NCI-H2081 treated with DMSO at 0.1 percent for 48 hours (cell line): ENCODE data around the gene DPM2.

ENCODE experiments used
- DNase-seq: peaks from one replicate; lab custom pipeline; 2025; lab: John Stamatoyannopoulos, UW

Gene DPM2

DNA sequence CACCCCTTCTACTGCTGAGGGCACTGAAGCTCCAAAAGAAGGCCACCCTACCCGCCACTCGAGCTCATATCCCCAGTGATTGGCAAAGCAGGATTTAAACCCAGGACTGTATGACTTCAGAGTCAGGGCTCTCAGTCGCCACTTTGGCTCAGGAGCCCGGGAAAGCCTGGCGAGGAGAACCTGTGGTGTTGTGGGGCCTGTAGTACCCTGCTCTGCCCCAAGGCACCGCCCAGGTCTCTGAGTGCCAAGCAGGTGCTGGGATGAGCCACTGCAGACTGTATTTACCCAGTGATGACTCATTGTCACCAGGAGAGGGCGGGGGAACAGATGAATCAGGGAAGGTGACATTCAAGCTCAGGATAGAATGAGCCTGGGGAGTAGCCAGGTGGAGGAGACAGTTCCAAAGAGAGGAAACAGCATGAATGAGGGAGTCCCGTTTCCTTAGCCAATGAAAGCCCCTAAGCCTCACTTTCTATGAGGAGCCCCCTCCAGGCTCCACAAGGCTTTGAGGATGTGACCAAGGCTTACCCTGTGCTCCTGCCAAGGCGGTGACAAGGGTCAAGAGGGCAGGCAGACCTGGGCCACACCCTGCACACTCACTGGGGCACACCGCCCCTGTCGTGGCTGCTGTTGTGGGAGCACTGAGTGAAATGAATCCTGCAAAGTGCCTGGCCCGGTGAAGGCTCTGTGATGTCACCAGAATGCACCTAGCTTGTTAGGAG is 17.8 kb upstream of the DPM2 start:
- peak; percentile 92 for DNase-seq

DNA sequence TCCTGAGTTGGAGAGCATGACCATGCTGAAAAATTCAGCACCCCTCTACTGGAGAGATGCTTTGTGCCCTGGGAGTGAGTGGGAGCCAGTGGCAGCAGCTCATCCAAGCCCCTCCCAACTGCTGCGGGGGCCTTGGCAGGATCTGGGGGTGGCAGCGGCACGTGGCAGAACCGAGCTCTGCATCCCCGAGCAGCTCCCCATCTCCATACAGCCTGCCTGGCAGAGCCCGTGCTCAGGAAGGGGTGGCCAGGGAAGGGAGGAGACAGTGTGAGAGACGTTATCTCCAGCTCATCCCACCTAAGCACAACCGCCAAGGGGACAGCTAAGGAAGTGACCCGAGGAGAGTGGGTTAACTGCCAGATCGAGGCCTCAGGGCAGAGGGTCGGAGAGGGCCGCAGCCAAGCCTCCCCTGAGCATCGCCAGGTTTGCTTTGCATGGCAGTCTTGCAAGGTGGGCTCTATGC is 17.2 kb upstream of the DPM2 start:
- no peak for DNase-seq

DNA sequence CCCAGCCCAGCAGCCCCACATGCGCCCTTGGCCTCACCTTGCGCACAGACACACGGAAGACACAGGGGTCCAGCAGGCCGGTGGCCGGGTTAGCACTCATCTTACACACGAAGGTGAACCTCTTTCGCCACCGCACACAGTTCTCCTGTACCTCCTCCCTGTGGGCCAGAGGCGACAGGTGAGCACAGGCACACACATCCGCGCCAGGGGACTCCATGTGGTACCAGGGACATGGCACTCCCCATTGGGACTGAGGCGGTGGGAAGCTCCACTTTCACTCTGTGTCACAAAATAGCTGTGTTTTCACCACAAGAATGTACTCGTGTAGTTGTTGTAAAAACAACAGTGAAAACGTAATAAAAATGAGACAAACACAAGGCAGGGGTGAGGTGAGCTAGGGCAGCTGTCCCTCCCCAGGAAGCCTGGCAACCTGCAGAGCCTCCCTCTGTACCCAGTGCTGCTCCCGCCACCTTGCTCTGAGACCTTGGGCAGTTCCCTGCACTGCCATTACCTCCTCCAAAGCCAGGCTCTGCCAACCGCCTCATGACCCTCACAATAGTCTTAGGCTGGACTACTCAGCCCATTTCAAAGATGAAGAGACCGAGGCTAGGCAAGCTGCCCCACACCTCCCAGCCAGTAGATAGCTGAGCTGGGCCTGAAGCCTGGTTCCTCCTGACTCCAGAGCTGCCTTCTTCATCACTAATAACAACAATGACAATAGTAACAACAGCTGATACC is 16.3 kb upstream of the DPM2 start:
- DNase-seq, result no peak

DNA sequence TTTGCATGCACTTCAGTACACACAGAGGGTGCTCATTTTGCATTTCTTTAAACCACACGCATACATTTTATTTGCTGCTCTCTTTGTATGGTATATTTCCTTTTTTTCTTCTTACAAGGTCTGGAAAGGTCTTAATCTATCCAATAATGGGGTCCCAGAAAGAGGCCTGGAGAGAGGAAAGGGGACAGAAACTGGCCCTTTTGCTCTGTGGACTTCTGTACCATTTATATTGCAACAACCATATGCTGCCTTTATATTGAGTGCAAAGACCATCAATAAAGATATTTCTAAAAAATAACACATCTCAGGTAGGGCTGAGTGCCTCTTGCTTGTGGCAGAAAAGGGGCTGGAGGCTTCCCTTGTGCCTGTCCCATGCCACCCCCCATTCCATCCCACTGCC is 15.5 kb upstream of the DPM2 start:
- no peak for DNase-seq

DNA sequence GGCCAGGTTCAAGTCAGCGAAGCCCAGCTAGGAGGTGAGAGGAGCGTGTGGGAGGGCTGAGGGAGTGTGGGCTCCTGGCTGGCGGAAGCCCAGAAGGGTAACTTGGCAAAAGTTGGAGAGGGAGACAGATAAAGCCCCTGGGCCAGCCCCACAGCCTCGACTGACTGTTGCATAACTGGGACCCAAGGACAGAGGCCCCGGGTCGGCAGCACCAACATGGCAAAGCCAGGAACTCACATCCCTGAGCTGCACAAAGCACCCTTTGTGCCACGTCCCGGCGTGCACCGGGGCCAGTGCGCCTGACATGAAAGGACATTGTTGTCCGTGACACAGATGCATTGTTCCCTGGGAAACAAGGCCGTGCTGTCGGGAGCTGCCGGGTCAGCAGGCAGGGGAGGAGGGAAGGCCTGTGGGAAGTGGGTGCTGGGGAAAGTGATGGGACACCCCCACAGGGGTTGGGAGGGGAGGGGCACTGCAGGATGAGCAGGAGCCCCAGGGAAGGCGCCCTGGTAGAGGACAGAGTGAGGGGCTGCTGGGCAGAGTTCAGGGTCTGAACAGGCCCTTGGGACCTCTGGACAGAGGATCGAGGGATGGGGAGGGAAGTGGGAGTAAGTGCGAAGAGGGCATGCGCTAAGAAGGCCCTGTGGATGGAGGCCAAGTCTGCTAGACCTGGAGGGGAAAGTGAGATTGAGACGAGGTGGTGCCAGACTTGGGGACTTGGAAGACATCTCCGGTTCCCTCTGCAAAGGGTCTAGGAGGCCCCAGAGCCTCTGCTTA is 13.0 kb upstream of the DPM2 start:
- no peak for DNase-seq

DNA sequence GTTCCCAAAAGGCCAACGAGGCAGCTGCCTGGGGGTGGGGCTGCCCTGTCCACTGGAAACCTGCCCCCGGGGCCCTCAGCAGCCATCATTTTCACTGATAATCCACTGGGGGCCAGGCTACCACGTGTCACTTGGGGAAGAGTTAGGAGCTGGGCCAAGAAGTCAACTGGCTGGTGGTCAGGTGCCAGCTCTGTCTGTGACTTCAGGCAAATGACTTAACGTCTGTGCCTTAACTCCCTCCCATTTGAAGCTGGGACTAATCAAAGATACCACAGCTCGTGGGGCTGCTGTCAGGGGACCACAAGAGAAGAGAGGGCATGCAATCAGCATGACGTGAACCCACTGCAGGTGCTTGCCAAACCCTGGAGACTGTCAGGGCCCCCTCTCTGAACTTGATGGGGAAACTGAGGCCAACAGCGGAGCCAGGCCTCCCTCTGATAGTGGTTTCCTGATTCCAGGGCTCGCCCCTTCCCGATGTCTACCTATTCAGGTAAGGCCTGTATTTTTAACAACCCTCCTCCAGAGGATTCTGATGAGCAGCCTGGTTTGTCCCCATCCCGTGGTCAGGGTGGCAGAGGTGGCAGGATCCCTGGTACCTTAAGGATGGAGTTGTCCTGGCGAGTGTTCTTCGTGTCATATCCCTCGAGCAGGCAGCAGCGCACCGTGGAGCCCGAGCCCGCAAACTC is 12.3 kb upstream of the DPM2 start:
- DNase-seq, result no peak

DNA sequence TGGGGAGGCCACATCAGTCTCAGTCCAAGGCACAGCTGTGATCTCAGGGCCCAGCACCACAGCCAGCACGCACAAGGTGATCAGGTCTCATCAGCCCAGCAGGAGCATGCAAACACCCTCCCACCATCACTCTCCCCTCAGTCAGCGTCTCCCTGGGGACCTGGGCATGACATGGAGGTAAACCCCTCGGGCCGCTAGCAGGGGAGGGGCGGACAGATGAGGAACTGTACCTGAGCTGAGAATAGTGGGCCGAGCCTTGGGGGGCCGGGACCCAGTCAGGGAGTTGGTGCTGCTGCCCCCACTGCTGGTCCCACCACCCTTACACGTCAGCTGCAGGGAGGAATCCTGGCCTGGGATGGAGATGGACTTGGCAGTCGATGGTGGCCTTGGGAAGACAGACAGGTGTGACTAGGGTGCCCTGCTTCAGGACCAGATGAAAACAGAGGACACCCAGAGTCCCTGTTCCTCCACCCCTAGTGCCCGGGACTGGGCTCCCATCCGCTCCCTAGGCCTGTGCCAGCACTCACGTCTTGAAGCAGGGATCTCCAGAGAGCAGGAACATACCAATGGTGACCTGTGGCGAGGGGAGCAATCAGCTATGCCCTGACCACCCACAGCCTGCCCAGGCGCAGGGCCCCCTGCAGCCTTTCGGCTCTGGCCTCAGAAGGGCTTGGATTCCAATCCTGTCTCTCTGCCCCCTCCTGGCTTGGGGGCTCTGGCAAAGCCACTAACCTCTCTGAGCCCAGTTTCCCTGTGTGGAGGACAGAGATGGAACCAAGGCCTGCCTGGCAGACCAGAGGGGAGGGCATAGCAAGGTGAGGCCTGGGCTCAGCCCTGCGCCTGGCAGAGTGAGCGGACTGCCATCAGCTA is 10.4 kb upstream of the DPM2 start:
- DNase-seq, result no peak

DNA sequence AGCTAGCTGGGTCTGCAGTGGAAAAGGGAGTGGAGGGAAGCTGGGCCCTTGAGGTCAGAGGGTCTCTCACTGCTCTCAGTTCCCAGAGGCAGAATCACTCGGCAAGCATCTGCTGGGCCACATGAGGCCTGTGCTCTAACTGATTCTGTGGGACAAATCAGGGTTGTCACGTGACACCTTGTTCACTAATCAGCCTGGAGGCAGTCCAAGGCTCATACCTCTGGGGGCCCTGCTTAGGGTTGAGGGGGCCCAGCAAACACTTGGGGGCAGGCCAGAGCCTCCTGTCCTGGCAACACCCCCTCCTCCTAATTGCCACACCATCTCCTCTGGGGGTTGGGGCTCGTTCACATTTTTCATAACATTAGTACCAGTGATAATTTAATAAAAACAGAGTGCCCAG is 9.1 kb upstream of the DPM2 start:
- no peak for DNase-seq

DNA sequence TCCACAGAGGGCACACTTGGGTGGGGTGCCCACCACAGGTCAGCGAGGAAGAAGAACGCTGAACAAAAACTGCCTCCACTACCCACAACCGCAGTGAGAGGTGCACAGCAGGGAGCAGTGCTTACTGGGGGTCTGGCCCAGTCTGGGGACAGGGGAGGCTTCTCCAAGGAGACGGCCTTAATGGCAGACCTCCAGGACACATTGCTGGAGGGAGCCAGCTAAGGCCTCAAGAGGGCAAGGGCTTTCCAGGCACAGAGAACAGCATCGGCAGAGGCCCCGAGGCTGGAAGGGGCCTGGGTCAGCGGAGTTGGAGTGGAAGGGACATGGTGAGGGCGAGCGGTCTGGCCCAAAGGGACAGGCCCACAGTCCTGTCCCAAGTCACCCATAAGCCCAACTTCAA is 8.3 kb upstream of the DPM2 start:
- no peak for DNase-seq

DNA sequence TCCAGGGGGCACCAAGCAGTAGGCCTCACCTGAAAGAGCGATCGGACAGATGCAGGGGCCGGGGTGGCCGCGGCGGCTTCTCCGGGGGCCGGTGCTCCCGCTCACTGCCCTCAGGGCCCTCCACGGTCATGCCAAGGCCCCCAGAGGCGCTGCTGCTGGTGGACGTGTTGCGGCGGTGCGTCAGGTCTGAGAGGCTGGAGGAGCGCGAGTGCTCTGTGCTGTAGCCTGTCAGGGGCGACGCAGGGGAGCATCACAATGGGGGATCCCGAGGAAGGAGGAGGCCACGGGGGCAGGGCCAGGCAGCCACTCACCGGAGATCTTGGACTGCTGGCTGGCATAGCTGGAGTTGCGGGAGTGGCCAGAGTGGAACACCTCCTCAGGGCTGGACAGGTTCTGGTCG is 7.7 kb upstream of the DPM2 start:
- DNase-seq, result no peak

DNA sequence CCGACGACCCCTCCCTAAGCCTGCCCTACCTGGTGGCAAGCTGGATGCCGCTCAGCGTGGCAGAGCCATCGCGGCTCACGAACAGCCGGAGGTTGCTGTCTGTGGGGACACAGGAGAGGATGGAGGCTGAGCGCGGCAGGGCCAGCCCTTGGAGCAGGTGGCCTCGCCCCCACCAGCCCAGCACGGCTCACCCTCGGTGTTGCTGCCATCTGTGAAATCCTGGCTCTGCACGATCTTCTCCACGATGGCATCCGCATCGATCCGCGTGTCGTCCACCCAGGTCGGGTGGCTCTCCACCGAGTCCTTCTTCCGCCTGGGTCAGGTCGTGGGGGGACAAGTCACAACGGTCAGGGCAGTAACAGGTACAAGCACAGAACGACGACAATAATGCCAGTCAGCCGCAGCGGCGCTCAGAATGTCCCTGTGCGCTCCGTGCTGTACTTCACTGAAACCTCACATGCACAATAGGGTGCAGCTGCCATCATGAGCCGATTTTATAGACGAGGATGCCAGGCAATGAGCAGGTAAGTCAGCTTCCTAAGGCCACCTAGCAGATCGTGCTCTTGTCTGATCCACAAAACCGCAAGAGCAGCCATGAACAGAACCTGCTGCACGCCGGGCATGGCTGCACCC is 7.0 kb upstream of the DPM2 start:
- DNase-seq, result no peak

DNA sequence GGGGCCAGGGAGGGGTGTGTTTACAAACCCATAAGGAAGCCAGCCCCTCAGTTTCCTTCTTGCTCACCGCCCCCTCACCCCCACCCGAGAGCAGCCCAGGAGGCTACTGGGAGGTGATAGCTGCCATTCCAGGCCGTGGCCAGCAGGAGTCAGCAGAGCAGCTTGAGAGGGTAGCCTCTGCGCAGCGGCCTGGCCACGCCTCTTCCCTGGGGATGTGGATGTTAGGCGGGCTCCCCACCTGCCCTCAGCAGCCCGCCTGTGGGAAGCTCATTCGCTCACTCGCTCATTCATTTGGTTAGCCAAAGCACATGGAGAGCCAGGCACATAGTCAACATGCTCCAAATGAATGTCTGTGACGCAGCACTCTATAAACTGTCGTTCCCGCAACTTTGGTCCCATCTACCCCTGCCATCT is 6.1 kb upstream of the DPM2 start:
- peak; percentile 53 for DNase-seq

DNA sequence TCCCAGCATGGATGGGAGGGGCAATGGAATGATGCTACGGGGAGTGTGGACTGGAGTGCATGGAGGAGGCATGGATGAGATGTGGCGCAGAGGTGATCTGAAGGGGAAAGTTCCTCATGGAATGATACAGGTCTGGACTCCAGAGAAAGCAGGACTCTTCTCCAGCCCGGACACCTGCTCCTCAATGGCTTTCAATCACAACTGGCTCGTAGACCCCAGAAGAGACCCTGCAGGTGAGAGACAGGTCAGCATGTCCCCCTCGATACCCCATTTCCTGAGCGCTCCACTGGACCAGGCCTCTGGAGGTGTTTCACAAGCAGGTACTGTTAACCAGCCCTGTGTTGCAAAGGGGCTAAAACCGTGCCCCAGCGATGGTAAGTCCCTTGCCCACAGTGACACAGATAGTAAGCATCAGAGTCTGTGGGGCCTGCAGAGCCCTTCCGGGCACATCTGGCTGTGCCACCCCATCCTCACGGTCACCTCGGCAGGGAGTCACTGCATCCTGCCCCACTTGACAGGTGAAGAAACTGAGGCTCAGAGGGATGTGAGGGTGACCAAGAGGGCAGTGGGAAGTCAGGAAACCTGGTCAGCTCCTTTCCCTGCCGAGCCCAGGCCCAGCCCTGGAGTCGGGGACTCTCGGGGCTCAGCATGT is 5.5 kb upstream of the DPM2 start:
- DNase-seq, result no peak

DNA sequence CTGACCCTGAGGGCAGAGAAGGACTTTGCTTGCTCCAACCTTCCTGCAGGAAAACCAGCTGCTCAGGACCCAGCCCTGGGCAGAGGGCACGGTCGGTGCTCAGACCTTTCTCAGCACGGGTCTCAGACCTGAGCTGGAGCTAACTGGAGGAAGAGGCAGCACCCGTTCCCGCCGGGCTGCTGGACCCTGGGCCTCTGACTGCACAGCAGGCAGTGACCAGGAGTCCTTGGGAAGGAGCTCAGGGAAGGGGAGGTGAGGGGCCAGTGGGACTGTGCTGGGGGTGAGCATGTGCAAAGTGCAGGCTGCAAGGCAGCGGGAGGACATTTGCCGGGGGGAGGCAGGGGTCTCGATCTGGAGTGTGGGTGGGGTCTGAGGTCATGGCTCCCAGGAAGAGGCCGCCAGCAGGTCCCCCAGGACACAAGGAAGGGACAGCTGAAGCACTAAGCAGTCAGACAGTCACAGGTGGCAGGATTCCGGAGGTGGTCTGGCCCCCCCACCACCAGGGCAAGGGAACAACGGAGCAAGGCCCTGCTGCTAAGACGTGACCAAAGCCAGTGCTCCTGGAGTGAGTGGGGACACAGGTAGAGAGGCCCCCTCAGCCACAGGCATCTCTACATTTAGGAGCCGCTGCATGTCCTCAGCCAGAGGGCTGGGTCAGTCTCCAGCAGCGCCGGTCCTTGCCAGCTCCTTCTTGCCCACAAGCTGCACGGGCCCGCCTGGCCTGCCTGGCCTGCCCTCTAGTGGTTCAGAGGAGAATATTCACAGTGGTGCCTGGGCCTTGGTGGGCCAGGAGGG is 4.8 kb upstream of the DPM2 start:
- no peak for DNase-seq

DNA sequence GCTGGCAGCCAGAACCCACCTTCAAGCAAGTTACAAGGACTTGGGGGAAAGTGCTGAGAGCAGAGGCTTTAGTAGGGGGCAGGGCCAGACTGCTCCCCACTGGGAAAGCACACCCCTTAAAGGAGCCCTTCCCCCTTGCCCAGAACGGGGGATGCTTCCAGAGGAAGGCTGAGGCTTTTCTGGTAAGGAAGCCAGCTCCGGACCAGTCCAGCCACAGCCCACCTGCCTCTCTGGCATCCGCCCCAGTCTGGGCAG is 4.2 kb upstream of the DPM2 start:
- DNase-seq, result no peak

DNA sequence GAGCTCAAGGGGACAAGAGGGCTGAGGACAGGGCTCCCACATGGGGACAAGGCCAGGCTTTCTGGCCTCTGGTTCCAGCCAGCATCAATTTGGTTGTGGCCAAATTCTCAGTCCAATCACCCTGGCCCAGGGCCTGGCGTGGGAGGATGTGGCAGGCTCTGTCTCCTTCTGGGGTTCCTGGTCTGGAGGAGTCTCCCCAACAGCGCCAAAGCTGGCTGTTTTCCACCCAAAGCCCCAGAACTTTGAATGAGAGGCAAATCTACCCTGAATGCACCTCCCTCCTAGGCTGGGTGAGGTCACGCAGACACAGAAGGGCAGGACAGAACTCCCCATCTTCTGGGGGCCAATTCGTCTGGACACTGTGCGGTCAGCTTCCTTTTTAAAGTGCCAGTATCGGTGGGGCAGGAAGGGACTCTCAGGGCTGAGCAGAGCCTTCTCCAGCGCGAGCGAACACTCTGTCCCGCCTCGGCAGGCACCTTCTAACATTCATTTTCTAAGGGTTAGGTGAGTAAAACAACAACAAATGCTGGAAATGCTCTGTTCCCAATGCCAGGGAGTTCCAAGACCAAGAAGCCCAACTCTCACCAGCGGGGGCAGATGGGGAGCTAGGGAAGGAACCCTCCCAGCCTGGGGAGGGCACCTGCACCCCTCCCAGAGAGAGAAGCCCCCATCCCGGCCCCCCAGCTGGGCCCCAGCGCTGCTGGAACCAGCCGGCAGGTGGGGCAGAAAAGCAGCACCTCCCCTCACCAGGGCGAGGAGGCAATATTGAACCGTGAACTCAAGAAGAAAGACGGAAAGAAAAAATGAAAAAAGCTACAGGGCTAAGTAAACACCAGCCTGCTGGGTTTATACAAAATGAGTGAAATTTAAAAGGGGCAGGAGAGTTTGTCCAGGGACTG is 3.7 kb upstream of the DPM2 start:
- DNase-seq, result no peak

DNA sequence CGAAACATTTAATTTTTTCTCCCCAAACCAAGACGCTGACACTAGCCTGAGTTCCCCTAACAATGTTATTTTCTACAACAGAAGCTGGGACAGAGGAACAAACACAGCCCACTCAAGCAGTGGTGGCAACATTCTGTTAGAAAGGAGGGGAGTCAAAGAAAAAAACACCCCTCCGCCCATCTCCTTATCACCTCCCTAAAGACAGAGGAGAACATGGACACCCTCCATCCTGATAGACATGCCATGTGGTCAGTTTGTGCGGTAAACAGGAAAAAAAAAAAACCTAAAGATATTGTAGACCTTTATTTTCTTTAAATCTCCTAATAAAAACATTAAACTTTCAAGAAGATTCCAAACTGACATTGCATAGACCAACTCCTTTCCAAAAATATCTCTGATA is 2.9 kb upstream of the DPM2 start:
- no peak for DNase-seq

DNA sequence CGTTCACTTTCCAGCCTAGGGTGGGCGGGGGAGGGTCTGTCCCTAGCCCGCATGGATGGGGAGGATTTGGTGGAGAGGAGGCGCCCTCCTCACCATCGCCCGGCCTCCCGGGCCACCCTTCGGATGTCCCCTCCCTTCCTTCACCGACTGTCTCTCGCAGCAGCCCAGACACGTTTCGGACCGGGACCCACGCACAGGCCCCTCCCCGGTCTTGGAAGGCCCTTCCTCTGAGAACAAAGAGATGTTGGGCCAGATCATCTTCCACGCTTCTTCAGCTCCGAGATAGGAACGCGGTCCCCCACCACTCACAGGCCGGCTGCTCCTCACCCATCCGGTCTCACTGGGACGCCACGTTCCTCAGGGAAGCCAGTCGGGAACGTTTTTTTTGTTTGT is 640 bp upstream of the DPM2 start:
- DNase-seq, result no peak

DNA sequence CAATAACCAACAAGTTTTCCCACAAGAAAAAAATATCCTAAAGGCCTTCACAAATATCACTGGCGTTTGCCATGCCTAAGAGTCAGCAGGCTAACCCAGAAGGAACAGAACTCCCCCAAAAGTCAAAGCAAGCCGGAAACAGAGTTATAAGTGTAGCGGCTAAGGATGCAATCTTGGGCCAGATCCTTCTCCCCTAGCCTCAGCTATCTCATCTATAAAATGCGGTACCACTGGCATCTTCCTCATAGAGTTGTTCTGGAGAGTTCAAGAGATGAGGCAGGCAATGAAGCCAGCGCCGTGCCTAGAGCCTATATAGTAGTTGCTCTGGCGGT is 632 bp downstream of the DPM2 start:
- no peak for DNase-seq
